ENCODE results near the gene MYL10.
A peak's percentile ranks its signal among the peaks of the same experiment; 100 is the strongest.
"Not testable (repeated sequence)": the region's sequence is repeated elsewhere in the genome, so short reads cannot be mapped to it uniquely, and the experiment has no call there.

MYL10 gene

DNA sequence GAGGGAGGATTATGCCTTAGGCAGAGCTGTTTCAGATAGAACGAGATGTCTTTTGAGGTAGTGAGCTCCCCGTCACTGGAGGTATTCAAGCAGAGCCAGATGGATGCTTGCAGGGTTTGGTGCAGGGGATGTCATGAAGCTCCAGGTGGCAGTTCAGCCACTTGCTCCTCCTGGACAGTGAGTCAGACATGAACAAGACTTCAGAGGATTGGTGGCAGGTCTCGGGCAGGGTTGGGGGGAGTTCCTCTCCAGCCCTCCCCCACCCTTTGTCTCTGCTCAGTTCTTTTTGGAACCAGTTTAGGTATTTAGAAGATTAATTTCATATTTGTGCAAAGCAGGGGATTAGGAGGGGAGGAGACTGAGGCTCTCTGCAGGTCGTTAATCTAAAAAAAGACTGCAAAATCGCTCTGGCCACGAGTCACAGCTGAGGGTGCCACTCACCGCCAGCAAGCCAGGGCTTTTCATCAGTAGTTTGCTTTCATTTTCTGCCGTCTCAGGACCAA, 21.5 kb upstream of the MYL10 start:
- no peak for DNase-seq

- DNase-seq = not testable (repeated sequence)
These were observed 18.8 kb upstream of the MYL10 start for GRCh38 chr7:101647876-101648275.

GRCh38 chr7:101645951-101646350, 16.9 kb upstream of the MYL10 start:
- no peak for DNase-seq

DNA sequence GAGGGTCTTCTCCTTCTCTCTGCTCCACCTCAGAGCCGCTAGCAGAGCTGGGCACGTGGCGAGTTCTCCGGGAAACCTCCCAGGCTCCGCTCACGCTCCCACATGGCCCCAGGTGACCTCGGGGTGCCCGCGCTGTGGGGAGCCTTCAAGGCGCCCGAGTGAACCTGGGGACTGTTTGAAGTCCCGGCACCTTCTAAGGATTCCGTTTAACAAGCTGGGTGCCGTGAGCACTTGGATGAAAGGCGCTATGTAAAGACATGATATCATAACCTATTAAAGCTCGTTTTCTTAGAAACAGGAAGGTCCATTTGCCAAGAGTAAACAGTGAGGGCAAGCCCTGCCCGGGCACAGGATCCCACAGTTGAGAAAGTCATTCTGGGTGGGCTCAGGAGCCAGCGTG, 15.8 kb upstream of the MYL10 start:
- no peak for DNase-seq

GRCh38 chr7:101639127-101639526, 10.0 kb upstream of the MYL10 start:
- DNase-seq = not testable (repeated sequence)

DNA sequence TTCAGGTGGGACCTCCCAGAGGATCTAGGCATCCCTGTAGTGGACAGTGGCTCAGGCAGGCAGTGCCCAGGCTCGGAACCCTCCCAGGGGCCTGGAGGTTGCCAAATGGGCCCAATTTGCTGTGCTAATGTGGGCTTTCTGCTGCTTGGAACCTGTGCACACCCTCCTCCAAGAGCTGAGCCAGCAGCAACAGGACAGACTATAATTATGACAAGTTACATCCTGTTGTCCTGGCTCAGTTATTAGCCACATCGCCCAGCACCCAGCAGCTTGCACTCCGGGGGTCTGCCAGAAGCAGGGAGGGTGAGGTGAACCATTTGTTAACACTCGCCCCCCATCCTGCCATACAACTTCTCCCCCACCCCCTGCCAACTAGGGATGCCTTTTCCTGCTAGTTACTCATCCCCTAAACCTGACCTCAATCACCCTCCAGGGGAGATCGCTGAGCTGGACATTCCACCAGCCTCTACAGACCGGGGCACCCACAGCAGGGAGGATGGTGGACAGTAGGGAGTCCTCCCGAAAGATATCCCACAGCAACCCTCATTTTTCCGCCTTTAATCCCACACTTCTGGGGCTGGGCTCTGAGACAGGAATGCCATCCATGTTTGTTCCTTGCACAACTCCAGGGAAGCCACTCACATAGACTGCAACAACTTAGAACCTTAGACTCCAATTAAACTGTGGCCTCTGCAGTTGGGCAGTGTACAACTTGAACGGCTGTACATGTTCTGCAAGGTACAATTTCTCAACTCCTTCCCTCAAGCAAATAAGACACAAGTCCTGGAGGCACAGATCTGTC, 7.9 kb upstream of the MYL10 start:
- no peak for DNase-seq

GRCh38 chr7:101635484-101635883, 6.4 kb upstream of the MYL10 start:
- DNase-seq = no peak

GRCh38 chr7:101634196-101634717, 5.2 kb upstream of the MYL10 start:
- no peak for DNase-seq

- no peak for DNase-seq
These were observed 4.4 kb upstream of the MYL10 start for GRCh38 chr7:101633511-101633910.

GRCh38 chr7:101632641-101633040, 3.5 kb upstream of the MYL10 start:
- DNase-seq = no peak

DNA sequence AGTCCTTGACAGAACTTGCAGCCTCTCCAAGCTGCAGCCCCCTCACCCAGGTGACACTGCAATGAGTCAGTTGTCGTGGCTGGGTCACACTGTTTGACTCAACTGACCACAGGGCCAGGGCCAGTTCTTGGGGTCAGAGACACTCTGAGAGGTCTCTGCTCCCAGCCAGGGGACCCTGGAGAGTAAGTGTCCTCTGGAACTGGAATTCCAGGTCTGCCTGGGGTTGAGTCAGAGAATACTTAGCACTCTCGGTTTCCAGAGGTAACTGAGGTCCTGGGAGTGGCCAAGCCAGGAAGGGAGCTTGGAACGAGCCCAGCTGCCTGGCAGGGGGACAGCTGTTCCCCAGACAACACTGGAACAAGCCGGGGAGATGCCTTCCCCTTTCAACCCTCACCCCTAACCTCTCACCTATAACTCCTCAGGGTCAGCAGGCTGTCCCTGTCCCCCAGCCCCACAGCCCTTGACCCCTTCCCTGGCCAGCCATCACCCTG, 2.2 kb upstream of the MYL10 start:
- no peak for DNase-seq

DNA sequence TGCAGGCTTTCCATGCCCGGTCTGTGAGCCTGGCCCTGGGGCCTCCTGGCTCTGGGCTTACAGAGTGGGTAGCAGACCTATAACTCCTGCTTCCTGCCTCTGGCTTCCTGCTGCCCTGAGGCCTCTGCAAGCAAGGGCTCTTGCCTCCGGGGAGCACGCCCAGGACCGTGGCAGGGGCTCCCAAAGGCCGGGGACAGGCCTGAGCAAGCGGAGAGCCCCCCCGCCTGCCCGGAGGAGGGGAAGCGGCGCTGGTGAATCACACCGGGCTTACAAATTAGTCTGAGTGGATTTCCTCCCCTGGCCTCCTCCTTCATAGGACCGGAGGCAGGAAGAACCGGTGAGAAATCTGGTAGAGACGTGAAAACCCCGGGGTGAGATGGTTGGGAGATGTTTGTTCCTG, 1.5 kb upstream of the MYL10 start:
- no peak for DNase-seq

- DNase-seq = peak; percentile 83
These were observed 574 bp downstream of the MYL10 start for GRCh38 chr7:101628522-101628921.

GRCh38 chr7:101626758-101627157, 2.3 kb downstream of the MYL10 start:
- DNase-seq = no peak

DNA sequence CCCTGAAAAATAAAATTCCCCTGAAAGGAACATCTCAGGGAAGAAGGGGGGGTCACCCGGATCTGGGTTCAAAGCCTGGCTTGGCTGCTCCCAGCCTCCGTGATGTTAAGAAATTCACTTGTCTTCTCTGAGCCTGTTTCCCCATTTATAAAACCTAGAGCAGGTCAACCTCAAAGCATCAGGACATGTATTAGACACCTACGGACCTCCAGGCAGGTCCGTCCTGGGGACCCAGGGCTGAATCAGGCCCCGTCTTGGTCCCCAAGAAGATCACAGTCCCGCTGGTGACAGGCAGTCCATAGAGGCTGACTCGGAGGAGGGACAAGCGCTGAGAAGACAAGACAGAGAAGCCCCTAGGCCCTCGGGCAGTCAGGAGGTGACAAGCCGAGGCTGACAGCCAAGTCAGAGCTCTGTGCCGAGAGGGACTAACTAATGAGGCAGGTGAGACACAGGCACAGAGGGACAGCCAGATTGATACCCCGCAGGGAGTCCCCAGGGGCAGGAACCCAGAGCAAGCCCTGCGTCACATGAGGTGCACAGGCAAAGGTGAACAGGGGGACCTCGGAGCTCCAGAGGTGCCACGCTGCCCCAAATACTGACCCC, 2.9 kb downstream of the MYL10 start:
- no peak for DNase-seq

DNA sequence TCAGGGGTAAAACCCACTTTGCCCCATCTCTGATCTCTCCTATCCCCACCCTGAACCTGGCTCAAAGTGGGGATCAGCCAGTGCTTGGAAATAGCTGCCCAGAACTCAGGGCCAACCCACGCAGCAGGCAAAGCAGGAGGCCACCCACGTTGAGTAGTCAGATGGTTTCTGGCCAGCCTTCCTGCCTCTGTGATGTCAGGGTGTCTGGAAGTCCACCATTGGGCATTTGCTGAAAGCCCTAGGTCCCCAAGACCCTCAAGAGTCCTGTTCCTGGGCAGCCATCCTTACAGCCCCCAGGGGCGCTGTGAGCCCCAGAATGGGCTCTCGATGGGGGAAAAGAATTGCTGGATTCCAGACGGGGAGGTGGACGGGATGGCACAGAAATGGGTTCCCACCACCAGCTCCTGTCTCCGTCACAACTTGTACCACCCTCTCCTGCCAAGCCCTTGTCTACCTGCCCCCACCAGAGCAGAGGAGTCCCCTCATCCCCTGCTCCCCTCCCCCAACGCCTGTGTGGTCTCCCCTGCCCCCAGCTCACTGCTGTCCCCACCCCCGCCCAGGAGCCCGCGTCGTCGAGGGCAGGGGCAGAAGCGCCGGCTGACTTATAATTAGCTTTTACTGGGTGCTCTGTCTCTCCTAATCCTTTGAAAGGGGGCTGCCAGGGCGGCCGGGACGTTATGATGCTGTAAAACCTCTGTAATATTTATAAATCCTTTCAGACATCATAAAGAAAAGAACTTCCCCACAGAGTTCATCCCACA, 3.9 kb downstream of the MYL10 start:
- DNase-seq = peak; percentile 66

- peak; percentile 36 for DNase-seq
These were observed 4.7 kb downstream of the MYL10 start for GRCh38 chr7:101624246-101625001.

GRCh38 chr7:101622609-101623173, 6.4 kb downstream of the MYL10 start:
- DNase-seq = peak; percentile 25

GRCh38 chr7:101620991-101621390, 8.1 kb downstream of the MYL10 start:
- DNase-seq = no peak

DNA sequence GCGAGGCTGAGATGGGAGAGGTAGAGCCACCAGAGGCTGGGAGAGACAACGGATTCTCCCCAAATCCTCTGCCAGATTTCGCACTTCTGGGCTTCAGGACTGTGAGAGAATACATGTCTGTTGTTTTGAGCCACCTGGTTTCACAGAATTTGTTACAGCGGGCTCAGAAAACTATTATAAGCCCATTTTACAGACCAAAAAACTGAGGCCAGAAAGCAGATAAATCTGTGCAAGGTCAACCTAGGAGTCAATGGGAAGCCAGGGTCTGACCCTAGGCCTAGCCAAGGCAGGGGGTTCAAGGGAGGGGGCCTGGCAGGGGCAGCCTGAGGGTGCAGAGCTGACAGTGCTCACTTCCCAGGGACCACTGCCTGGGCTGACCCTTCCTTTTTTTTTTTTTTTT, 8.7 kb downstream of the MYL10 start:
- no peak for DNase-seq

DNA sequence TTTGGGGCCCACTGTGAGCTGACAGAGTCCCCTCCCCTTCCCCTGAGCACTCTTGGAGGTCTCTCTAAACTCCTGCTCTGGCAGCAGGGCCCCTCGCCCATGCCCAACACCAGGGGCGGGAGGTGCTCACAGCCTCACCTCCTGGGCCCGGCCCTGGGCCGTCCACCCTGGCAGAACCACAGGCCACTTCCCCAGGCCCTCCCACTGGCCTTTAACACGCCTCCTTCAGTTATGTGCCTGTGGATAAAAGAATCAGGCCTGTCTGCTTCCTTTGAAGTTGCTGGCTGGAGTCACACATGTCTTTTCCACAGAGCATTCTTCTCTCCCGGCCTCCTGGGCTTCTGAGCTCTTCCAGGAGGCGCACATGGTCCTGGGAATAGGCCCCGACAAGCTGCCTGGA, 10.2 kb downstream of the MYL10 start:
- DNase-seq = no peak

DNA sequence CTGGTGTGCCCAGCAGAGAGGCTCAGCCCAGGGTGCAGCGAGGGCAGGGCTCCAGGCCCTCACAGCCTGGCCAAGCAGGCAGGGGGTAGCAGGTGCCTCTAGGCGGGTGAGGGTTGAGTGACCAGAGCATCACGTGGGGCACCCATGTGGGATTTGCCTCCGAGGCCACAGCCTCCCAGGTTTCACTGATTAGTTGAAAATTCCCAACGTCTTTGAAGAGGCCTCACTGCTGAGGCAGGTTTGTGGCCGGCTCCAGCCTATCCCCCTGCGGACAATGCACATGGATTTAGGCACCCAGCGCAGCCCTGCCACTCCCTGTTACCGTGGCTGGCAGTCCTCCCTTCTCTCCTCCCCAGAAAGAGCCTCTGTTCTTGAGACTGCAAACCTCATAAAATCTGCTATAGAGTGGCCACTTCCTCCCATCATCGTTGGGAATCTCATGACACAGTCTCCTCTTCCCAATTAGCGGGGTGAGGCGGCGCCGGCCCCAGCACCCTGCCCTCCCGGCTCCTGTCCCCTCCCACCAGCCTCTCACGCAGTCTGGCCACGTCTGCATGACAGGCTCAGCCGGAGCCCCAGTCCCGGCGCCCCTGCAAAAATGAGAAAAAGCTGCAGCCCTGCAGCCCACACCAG, 10.8 kb downstream of the MYL10 start:
- no peak for DNase-seq
